Cardiac septum (tissue), 1 donor: ENCODE measurements around the gene HBA2. TPM values are rescaled to one million over a fixed set of nuclear protein-coding genes. Genes with fewer than 3 reads are reported as not detected.
"Not testable (repeated sequence)": the region's sequence is repeated elsewhere in the genome, so short reads cannot be mapped to it uniquely, and the experiment has no call there.

Experiments used
- DNase-seq: peaks from one replicate; pipeline ENCODE4 v3.0.0-alpha.2; 2020; ENCODE audit warnings: low spot score
- intact Hi-C: fragments of 100-400 bp; cut with DNase I; formaldehyde crosslinking; loops from one replicate; pipeline ENCODE4 v1.14.0; 2022
- long read RNA-seq: library from polyadenylated mRNA; unstranded; transcript quantifications from one replicate; pipeline ENCODE4 v2.0.0, GENCODE V29; 2021
- total RNA-seq: library from RNA; stranded (reverse); fragmentation: NEBNext Ultra II Directional; extraction: Animal tissue kit (Norgen Biotek cat#: 25700); gene quantifications from one replicate; pipeline ENCODE4 v1.2.1, GENCODE V29; 2021
- donor health status: DM: no; HTN: no; CAD: no.

The HBA2 gene
- total RNA-seq: 487 TPM
- long read RNA-seq, transcript HBA2-203 (2 exons, 640 nt): minor isoform, 35 of 181 reads
- long read RNA-seq, transcript HBA2-201 (3 exons, 576 nt): major isoform, 143 of 181 reads
- long read RNA-seq, partial matches to known transcripts: 0 of 181 reads
- long read RNA-seq, other reads (novel, unspliced or antisense): 0 of 181 reads

DNA sequence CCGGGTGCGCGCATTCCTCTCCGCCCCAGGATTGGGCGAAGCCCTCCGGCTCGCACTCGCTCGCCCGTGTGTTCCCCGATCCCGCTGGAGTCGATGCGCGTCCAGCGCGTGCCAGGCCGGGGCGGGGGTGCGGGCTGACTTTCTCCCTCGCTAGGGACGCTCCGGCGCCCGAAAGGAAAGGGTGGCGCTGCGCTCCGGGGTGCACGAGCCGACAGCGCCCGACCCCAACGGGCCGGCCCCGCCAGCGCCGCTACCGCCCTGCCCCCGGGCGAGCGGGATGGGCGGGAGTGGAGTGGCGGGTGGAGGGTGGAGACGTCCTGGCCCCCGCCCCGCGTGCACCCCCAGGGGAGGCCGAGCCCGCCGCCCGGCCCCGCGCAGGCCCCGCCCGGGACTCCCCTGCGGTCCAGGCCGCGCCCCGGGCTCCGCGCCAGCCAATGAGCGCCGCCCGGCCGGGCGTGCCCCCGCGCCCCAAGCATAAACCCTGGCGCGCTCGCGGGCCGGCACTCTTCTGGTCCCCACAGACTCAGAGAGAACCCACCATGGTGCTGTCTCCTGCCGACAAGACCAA is at the start of gene HBA2:
Gene HBA2 (plus strand): TSS at position 503 of the 568 bp plus-strand sequence. CDS start 37 bp downstream, at position 540.
- intact Hi-C loops, DNase-seq: not testable (repeated sequence)

DNA sequence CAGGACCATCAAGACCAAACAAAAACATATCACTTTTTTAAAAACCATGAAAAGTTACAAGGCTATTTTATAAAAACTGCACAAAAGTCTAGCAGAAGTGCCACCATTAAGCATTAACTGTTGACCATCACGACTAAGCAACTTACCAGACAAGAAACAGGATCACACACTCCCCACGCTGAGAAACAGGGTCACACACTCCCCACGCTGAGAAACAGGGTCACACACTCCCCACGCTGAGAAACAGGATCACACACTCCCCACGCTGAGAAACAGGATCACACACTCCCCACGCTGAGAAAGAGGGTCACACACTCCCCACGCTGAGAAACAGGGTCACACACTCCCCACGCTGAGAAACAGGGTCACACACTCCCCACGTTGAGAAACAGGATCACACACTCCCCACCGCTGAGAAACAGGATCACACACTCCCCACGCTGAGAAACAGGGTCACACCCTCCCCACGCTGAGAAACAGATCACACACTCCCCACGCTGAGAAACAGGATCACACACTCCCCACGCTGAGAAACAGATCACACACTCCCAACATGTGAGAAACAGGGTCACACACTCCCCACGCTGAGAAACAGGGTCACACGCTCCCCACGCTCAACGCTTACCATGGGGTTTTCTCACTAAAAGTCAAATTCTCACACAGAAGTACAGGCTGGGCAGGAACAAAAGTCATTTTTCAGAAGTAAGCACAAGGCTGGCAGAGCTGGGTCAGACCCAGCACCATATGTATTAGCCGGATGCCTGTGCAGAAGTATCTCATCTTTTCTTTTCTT is 48.9 kb upstream of the HBA2 start:
- DNase-seq, intact Hi-C loops: not testable (repeated sequence)

DNA sequence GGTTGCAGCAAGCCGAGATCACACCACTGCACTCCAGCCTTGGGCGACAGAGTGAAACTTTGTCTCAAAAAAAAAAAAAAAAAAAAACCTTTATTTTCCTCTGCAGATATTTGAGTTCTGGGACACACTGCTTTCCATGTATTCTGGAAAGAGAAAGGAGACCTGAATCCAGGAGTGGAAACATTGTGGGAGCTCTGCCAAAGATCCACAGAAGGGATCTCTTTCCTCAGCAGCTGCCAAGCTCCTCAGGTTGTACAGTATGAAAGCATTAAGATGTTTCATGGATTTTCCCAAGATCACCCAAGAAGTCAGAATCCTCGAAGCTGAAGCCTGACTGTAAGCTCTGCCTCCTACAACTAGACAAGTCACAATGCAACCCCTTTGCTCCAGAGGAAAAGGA is 47.7 kb upstream of the HBA2 start:
- no peak for DNase-seq
- intact Hi-C loops: no loop called here

DNA sequence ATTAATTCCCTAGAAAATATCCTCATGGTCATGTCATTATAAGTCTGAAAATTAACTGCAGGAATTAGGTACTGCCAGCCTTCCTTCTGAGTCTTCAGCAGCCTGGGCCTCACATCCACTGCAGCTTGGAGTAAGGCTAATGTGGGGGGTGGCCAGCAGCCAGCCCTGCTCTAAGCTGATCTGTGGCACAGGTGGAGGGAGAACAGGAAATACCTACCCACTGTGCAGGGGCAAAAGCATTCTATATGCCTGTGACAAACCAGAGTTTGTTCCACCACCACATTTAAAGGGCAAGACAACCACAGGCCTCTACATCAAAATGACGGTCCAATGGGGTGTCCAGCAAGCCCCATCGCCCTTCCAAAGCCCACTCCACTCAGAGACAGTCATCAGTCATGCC is 43.6 kb upstream of the HBA2 start:
- intact Hi-C loops: no loop called here
- DNase-seq: no peak

DNA sequence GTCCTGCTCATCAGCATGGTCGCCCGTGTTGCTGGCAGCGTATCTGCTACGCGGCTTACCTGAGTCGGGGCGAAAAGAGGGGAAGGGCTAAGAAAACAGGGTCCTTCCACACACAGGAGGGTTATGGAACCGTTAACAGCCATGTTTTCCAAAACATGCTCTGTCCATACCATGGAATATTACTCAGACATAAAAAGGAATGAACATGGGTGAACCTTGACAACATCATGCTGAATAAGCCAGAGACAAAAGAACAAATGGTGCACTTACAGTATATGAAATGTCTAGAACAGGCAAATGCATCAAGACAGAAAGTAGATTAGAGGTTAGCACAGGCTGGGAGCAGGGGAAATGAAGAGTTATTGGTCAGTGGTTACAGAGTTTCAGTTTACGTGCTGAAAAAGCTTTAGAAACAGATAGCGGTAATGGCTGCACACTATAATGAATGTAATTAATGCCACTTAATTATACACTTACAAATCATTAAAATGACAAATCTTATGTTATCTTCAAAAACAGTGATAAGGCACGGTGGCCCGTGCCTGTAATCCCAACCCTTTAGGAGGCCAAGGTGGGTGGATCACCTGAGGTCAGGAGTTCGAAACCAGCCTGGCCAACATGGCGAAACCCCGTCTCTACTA is 42.0 kb upstream of the HBA2 start:
- intact Hi-C loops: no loop called here
- no peak for DNase-seq

DNA sequence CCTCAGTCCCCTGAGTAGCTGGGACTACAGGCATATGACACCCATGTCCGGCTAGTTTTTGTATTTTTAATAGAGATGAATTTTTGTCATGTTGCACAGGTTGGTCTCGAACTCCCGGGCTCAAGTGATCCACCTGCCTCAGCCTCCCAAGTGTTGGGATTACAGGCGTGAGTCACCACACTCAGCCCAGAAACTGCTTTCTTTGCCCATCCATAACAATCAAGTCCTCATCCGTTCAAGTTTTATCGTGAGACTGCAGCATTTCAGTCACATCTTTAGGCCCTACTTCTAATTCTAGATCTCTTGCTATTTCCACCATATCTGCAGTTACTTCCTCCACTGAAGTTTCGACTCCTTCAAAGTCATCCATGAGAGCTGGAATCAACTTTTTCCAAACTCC is 40.6 kb upstream of the HBA2 start:
- intact Hi-C loops: no loop called here
- DNase-seq: no peak

DNA sequence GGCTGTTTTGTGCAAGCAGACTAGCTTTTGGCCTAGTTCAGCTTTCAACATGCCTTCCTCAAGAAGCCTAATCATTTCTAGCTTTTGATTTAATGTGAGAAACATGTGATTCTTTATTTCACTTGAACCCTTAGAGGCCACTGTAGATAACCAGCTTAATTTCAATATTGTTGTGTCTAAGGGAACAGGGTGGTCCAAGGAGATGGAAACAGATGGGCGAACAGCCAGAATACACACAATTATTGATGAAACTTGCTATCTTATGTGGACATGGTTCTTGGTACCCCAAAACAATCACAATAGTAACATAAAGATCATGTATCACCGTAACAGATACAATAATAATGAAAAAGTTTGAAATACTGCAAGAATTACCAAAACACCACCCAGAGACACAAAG is 39.0 kb upstream of the HBA2 start:
- intact Hi-C loops: no loop called here
- DNase-seq: no peak

DNA sequence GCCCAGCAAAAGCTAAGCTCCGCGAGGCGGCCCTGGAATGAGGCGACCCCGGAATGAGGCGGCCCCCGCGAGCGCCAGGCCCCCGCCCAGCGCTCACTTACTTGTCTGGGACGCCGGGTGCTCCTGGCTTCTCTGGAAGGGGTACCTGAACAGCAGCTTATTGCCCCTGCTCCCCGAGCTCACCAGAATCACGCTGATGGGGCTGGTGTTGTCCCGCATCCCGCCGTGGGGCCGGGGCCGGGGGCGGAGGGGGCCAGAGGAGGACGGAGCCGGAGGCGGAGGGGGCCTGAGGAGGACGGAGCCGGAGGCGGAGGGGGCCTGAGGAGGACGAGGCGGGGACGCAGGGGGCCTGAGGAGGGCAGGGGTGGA is 34.6 kb upstream of the HBA2 start:
- no peak for DNase-seq
- intact Hi-C loops: loop anchor here (2.0 kb wide), 1 partner anchor 97 kb away; the partner anchor contains the start of gene FAM234A

DNA sequence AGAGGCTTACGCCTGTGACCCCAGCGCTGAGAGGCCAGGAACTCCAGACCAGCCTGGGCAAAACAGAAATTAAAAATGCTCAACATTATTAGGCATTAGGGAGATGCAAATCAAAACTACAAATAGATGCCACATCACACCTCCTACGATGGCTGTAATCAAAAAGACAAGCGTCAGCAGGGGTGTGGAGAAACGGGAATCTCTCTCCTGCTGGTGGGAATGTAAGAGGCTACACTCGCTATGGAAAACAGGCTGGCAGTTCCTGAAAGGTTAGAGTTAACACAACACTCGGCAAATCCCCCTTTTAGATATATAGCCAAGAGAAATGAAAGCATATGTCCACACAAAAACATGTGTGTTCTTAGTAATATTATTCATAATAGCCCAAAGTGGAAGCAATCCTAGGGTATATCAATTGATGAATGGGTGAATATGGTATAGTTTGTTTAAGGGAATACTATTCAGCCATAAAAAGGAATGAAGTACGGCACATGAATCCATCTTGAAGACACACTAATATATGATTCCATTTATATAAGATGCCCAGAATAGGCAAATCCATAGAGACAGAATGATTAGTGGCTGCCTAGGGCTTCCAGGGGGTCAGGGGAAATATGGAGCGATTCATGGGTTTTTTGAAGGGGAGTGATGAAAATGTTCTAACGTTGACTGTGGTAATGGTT is 32.4 kb upstream of the HBA2 start:
- no peak for DNase-seq
- intact Hi-C loops: no loop called here

DNA sequence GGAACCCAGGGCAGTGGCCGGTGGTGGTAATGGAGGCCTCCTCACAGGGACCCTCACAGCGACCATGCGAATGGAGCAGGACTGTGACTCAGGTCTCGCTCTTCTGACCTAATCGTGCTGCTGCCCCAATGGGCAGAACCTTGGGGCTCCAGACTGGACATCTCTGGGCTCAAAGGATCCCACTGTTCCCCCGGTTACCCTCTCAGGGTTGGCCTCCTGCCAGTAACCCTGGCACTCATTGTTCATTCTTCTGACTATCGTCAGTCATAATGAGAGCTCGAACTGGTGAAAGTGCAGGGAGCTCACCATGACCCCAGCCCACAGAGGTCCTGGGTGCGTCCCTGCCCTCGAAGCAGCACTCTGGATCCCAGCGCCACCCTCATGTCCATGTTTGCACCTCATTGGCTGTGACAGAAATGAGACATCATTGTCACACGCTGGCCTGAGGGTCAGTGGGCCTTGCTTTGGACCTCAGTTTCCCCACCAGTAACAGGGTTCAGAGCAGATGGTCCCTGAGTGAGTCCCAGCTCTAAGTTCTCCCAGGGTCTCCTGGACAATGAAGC is 30.2 kb upstream of the HBA2 start:
- DNase-seq: no peak
- intact Hi-C loops: no loop called here

DNA sequence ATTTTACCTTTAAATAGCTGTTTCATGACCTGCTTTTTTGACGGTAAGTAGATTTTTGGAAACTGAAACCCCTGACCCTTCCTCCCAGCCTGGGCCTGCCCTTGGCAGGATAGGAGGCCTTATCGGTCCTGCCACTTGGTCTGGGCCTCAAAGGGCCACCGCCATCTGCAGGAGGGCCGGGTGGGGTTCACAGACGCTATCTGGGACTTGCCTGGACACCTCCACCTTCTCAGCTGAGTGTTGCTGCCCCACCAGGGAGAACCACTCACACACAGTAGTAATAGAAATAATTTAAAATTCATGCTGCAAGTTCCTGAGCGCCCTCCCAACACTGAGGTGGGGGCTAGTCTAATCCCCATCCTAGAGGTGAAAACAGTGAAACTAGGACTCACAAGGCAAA is 29.6 kb upstream of the HBA2 start:
- no peak for DNase-seq
- intact Hi-C loops: no loop called here

DNA sequence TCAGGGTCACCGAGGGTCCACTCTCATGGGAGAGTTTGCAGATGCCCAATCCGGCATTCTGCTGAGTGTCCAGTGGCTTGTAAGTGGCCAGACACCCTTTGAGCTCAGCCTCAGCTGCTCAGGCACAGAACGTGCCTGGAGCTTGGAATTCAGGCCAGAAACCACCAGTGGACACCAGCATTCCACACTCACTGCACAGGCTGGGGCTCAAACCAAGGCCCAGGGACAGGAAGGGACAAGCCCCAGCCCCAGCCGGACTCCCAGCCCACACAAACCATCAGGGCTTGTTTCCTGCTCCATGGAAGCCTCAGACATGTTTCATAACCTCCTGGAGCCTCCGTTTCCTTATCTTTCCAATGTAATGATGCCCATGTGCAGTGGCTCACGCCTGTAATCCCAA is 29.2 kb upstream of the HBA2 start:
- DNase-seq: no peak
- intact Hi-C loops: no loop called here

DNA sequence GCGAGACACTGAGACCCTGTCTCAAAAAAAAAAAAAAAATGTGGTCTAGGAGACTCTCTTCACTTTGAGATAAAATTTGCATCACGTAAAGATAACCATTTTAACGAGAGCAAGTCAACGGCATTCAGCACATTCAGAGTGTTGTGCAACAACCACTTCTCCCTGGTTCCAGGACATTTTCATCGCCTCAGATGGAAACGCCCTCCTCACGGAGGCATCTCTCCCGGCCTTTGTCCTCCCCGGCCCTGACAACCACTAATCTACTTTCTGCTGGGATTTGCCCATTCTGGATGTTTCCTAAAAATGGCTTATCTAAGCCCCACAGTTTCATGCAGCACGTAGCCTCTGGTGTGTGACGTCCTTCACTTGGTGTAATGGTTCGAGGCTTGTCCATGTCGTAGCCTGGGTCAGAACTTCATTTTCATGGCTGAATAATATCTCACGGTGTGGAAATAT is 27.9 kb upstream of the HBA2 start:
- DNase-seq: no peak
- intact Hi-C loops: no loop called here

DNA sequence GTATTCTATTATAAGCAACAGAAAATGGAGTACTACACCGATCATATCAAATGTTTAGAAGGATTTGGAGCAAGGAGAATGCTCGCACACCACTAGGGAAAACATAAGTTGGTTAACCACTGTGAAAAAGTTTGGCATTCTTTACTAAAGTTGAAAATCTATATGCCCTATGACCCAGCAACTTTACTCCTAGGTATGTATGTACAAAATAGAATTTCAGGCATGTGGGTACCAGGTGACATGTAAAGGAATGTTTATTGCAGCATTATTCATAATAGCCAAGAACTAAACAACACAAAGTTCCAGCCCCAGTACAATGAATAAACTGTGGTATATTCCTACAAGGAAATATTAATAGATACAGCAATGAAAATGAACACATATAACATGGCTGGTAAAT is 26.0 kb upstream of the HBA2 start:
- DNase-seq: no peak
- intact Hi-C loops: no loop called here

DNA sequence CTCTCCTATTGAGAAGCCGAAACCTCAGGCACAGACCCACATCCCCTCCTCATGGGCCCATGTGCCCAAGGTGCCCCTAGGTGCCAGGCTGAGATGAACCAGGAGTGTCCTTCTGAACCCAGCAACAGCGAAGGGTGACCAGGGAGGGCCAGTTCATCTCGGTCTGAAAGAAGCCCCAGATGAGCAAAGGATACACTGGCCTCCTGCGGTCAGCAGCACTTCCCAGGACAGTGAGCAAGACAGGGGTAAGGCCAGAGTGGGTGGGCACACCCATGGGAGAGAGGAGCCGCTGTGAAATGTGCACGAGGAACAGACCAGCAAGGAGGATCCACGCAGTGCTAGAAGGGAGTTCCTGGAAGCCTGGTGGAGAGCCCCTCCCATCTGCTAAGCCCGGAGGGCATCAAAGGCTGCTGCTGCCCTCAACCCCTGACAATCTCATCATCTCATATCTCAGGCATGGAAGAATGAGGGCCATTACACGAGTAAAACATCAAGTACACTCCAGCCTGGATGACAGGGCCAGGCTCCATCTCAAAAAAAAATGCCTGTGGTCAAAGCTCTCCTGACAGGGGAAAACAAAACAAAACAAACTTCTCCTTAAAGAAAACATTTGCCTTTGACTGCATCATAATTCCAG is 23.5 kb upstream of the HBA2 start:
- no peak for DNase-seq
- intact Hi-C loops: no loop called here

DNA sequence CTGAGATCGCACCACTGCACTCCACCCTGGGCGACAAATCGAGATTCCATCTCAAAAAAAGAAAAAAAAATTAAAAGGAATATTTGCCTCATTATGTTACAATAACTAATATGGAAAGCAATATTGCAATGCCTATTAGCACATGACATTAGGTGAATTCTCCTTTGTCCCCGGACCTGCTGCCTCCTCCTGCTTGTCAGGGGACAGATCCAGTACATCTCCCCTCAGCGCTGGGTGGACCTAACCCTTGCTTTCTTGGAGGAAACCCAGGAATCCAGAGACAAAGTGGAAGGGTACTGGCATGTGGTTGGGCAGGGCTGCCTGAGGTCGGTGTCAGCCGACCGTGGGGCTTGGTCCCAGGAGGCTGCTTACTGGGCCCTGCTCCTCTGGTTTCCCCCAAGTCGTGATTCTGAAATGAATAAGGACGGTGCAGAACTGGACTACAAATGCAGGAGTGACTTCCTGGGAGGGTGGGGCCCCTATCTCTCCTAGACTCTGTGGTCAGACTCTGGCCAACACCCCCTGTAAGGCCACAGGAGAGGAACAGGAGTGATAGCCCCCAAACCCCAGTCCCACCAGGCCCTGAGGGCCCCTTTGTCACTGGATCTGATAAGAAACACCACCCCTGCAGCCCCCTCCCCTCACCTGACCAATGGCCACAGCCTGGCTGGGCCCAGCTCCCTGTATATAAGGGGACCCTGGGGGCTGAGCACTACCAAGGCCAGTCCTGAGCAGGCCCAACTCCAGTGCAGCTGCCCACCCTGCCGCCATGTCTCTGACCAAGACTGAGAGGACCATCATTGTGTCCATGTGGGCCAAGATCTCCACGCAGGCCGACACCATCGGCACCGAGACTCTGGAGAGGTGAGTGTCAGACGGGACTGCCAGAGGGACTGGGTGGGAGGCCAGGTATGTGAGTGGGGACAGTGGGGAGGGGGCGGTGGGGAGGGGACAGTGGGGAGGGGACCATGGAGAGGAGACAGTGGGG is 20.2 kb upstream of the HBA2 start, which contains the start of gene HBZ:
Gene HBZ (plus strand): TSS at position 504 of the 988 bp plus-strand sequence. CDS start 266 bp downstream, at position 770.
- intact Hi-C loops: no loop called here
- DNase-seq: no peak

DNA sequence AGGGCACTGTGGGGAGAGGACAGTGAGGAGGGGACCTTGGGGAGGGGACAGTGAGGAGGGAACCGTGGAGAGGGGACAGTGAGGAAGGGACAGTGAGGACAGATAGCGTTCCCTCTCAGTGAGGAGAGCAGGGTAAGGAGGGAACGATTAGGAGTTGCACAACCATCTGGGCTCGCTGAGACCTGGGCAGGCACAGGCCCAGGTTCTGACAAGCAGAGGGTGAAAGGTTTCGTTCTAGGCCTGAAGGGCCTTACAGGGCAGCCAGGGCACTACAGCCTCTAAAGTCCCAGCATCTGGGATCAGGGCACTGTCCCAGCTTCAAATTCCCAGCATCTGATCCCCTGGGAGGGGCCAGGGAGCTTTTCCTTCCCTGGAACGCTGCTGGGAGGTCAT is 19.6 kb upstream of the HBA2 start:
- intact Hi-C loops, DNase-seq: not testable (repeated sequence)
